H1 (cell line): Measurements from ENCODE around the gene ITGB8. TPM values are rescaled to one million over a fixed set of nuclear protein-coding genes. Genes with fewer than 3 reads are reported as not detected.

Source experiments
- CTCF ChIA-PET: fragments of 300-600 bp; sonication (Branson Sonifier 250); formaldehyde crosslinking; loops from one replicate; lab custom pipeline; 2021; ENCODE audit not compliant: partially characterized antibody; lab: Charles Lee
- POLR2A ChIA-PET: fragments of 300-600 bp; sonication (Branson Sonifier 250); formaldehyde crosslinking; loops from one replicate; lab custom pipeline; 2021; ENCODE audit warnings: inconsistent platforms; ENCODE audit not compliant: partially characterized antibody; lab: Charles Lee
- DNase-seq, 2 experiments: peaks; one replicate each; pipeline versions ENCODE4 v3.0.0 to v3.0.0-alpha.2; 2010 to 2022; ENCODE audit warnings: low spot score in 2 of 2, low read depth in 1 of 2, mixed read lengths in 1 of 2
- FAIRE-seq: peaks from 2 replicates; lab custom pipeline; 2011; peaks lifted over from hg19 to GRCh38; lab: Jason Lieb, UNC
- H2AFZ ChIP-seq: 2 replicates; pipeline ENCODE4 v1.8.1; 2012; ENCODE audit warnings: low read length, inconsistent platforms
- H2AK5ac ChIP-seq: 2 replicates; pipeline ENCODE4 v1.6.1; 2013; ENCODE audit warnings: low read depth, low read length
- H2BK120ac ChIP-seq: replicated peaks from 2 replicates; pipeline ENCODE3; 2013; ENCODE audit warnings: low read depth, low read length, inconsistent platforms
- H2BK12ac ChIP-seq: 2 replicates; pipeline ENCODE4 v1.6.1; 2013; ENCODE audit warnings: low read depth, low read length
- H2BK15ac ChIP-seq: 2 replicates; pipeline ENCODE4 v1.6.1; 2013; ENCODE audit warnings: low read length
- H2BK20ac ChIP-seq: 2 replicates; pipeline ENCODE4 v1.6.1; 2013; ENCODE audit warnings: low read length
- H2BK5ac ChIP-seq: 2 replicates; pipeline ENCODE4 v1.6.1; 2013; ENCODE audit warnings: low read depth, low read length
- H3K14ac ChIP-seq: 2 replicates; pipeline ENCODE4 v1.6.1; 2013; ENCODE audit warnings: inconsistent platforms; ENCODE audit not compliant: insufficient read length
- H3K18ac ChIP-seq: 2 replicates; pipeline ENCODE4 v1.6.1; 2013; ENCODE audit warnings: low read length; ENCODE audit errors: extremely low read depth
- H3K23ac ChIP-seq: 2 replicates; pipeline ENCODE4 v1.6.1; 2013; ENCODE audit warnings: inconsistent platforms; ENCODE audit not compliant: insufficient read length
- H3K23me2 ChIP-seq: 2 replicates; pipeline ENCODE4 v1.6.1; 2013; ENCODE audit warnings: low read depth, low read length
- H3K27ac ChIP-seq: 2 replicates; pipeline ENCODE4 v1.6.1; 2011; ENCODE audit warnings: low read depth, low read length, inconsistent platforms
- H3K27me3 ChIP-seq, 4 experiments: replicated peaks in 1 of 4; 1 replicate in 1 of 4; 2 replicates in 3 of 4; pipeline versions ENCODE4 v1.6.1 to v1.8.1; 2011 to 2013; ENCODE audit warnings: low read length in 3 of 4, mild to moderate bottlenecking in 3 of 4, inconsistent platforms in 2 of 4, mixed read lengths in 2 of 4, moderate library complexity in 1 of 4; ENCODE audit not compliant: control insufficient read depth in 3 of 4, insufficient read depth in 3 of 4; ENCODE audit errors: extremely low read depth in 1 of 4
- H3K36me3 ChIP-seq, 4 experiments: 2 replicates each; pipeline versions ENCODE4 v1.6.1 to v1.8.1; 2011 to 2013; ENCODE audit warnings: mild to moderate bottlenecking in 4 of 4, low read length in 3 of 4, moderate library complexity in 2 of 4, control low read depth in 1 of 4, inconsistent platforms in 1 of 4; ENCODE audit not compliant: insufficient read depth in 4 of 4, control insufficient read depth in 2 of 4
- H3K4ac ChIP-seq: replicated peaks from 2 replicates; pipeline ENCODE3; 2013; ENCODE audit warnings: low read length, low read depth, mixed read lengths, inconsistent platforms; ENCODE audit not compliant: insufficient read length
- H3K4me1 ChIP-seq, 4 experiments: replicated peaks in 1 of 4; 1 replicate in 1 of 4; 2 replicates in 3 of 4; pipeline versions ENCODE4 v1.6.1 to v1.8.1; 2011 to 2013; ENCODE audit warnings: low read length in 3 of 4, inconsistent platforms in 2 of 4, mixed read lengths in 1 of 4; ENCODE audit not compliant: insufficient read depth in 4 of 4, control insufficient read depth in 3 of 4
- H3K4me2 ChIP-seq, 2 experiments: 2 replicates each; pipeline versions ENCODE4 v1.6.1 to v1.8.1; 2011 to 2013; ENCODE audit warnings: low read depth in 2 of 2, low read length in 2 of 2, control low read depth in 1 of 2, inconsistent platforms in 1 of 2, mild to moderate bottlenecking in 1 of 2; ENCODE audit not compliant: insufficient read depth in 1 of 2
- H3K4me3 ChIP-seq, 4 experiments: fragments of 200-600, 300-600 bp in 1 of 4; sonication (generic), shearing (Covaris generic), sonication (Bioruptor Twin) in 1 of 4; 2 replicates each; pipeline versions ENCODE4 v1.5.1 to v1.8.1; 2011 to 2016; ENCODE audit warnings: low read length in 4 of 4, low read depth in 3 of 4, control low read depth in 2 of 4, inconsistent platforms in 2 of 4, mild to moderate bottlenecking in 2 of 4, mixed read lengths in 1 of 4, moderate library complexity in 1 of 4; ENCODE audit not compliant: insufficient read depth in 2 of 4; ENCODE audit errors: extremely low read depth in 1 of 4
- H3K56ac ChIP-seq: replicated peaks from 2 replicates; pipeline ENCODE3; 2013; ENCODE audit warnings: low read depth, mild to moderate bottlenecking, mixed read lengths, low read length, inconsistent platforms; ENCODE audit not compliant: insufficient read length
- H3K79me1 ChIP-seq: 2 replicates; pipeline ENCODE4 v1.6.1; 2013; ENCODE audit warnings: low read depth, low read length, control low read depth
- H3K79me2 ChIP-seq, 2 experiments: 2 replicates each; pipeline versions ENCODE4 v1.6.1 to v1.8.1; 2012 to 2013; ENCODE audit warnings: low read length in 2 of 2, mild to moderate bottlenecking in 2 of 2, inconsistent platforms in 1 of 2; ENCODE audit not compliant: insufficient read depth in 2 of 2, control insufficient read depth in 1 of 2
- H3K9ac ChIP-seq, 4 experiments: replicated peaks in 1 of 4; 1 replicate in 1 of 4; 2 replicates in 3 of 4; pipeline versions ENCODE4 v1.6.1 to v1.8.1; 2011 to 2013; ENCODE audit warnings: low read depth in 3 of 4, low read length in 3 of 4, control low read depth in 2 of 4, mild to moderate bottlenecking in 2 of 4, moderate library complexity in 2 of 4, inconsistent platforms in 1 of 4; ENCODE audit errors: extremely low read depth in 1 of 4
- H3K9me3 ChIP-seq, 2 experiments: 2 replicates each; pipeline versions ENCODE4 v1.6.1 to v1.8.1; 2012 to 2013; ENCODE audit warnings: mild to moderate bottlenecking in 2 of 2, moderate library complexity in 2 of 2, control low read depth in 1 of 2, inconsistent platforms in 1 of 2, low read depth in 1 of 2, low read length in 1 of 2, mixed read lengths in 1 of 2; ENCODE audit not compliant: insufficient read depth in 2 of 2
- H4K20me1 ChIP-seq, 2 experiments: replicated peaks in 1 of 2; 2 replicates each; pipeline versions ENCODE3 to v1.8.1; 2011 to 2013; ENCODE audit warnings: inconsistent platforms in 2 of 2, low read length in 2 of 2, mild to moderate bottlenecking in 1 of 2; ENCODE audit not compliant: insufficient read depth in 2 of 2, control insufficient read depth in 1 of 2
- H4K5ac ChIP-seq: 2 replicates; pipeline ENCODE4 v1.6.1; 2013; ENCODE audit warnings: low read length, low read depth, mixed read lengths, inconsistent platforms; ENCODE audit not compliant: insufficient read length
- H4K8ac ChIP-seq: 2 replicates; pipeline ENCODE4 v1.8.0; 2013; ENCODE audit warnings: mild to moderate bottlenecking, moderate library complexity, low read length, inconsistent platforms; ENCODE audit not compliant: insufficient read depth; ENCODE audit errors: extremely low read depth
- H4K91ac ChIP-seq: replicated peaks from 2 replicates; pipeline ENCODE3; 2013; ENCODE audit warnings: low read length, mixed read lengths, inconsistent platforms; ENCODE audit not compliant: insufficient read length
- CHD2 ChIP-seq: IDR thresholded peaks from 2 replicates; pipeline ENCODE4 v1.6.1; 2012; ENCODE audit warnings: low read length, improper control_type of control experiment
- CTCF ChIP-seq, 3 experiments: IDR thresholded peaks; 1 replicate in 2 of 3; 2 replicates in 1 of 3; pipeline versions ENCODE4 v1.5.1 to v1.6.1; 2011; ENCODE audit warnings: low read length in 3 of 3, mild to moderate bottlenecking in 3 of 3, inconsistent platforms in 2 of 3, low read depth in 1 of 3, moderate library complexity in 1 of 3; ENCODE audit not compliant: insufficient read depth in 1 of 3; ENCODE audit errors: control extremely low read depth in 1 of 3
- EGR1 ChIP-seq: IDR thresholded peaks from 2 replicates; pipeline ENCODE4 v1.6.1; 2011; ENCODE audit warnings: low read depth, low read length, borderline replicate concordance
- GABPA ChIP-seq: IDR thresholded peaks from 2 replicates; pipeline ENCODE4 v1.6.1; 2011; ENCODE audit warnings: mild to moderate bottlenecking, low read length, moderate library complexity, borderline replicate concordance; ENCODE audit not compliant: insufficient read depth
- HDAC6 ChIP-seq: IDR thresholded peaks from one replicate; pipeline ENCODE4 v1.7.1; 2012; ENCODE audit warnings: low read depth, mild to moderate bottlenecking, inconsistent platforms, low read length, moderate library complexity
- RFX5 ChIP-seq: IDR thresholded peaks from 2 replicates; pipeline ENCODE4 v1.6.1; 2011; ENCODE audit warnings: low read depth, low read length, improper control_type of control experiment, borderline replicate concordance
- whole genome bisulfite sequencing, 2 experiments: shearing (Covaris generic) in 1 of 2; methylation state at CpG; one replicate each; pipeline versions ENCODE4 v1.1.6 to v1.1.7; 2013 to 2015; ENCODE audit warnings: low lambda C conversion rate in 2 of 2, mixed read lengths in 2 of 2, inconsistent platforms in 1 of 2, low coverage in 1 of 2, missing lambda C conversion rate in 1 of 2; ENCODE audit not compliant: insufficient replicate concordance in 2 of 2, insufficient coverage in 1 of 2, insufficient read length in 1 of 2; ENCODE audit errors: extremely low coverage in 1 of 2, missing lambda C conversion rate in 1 of 2; 5-methylcytosine and 5-hydroxymethylcytosine counted together
- polyA plus RNA-seq, 7 experiments: library from polyadenylated mRNA; depleted of rRNA in 3 of 7; stranded (reverse) in 5 of 7; unstranded in 2 of 7; fragments of >200 nt in 5 of 7; fragments of 200-250 nt in 2 of 7; gene quantifications; 1 replicate in 5 of 7; 2 replicates in 1 of 7; 4 replicates in 1 of 7; pipeline versions ENCODE4 v1.2.1 to v1.2.3, GENCODE V29; 2011 to 2013; ENCODE audit warnings: missing spikeins in 2 of 7, mixed read lengths in 2 of 7
- total RNA-seq: library from RNA; stranded (reverse); fragmentation: NEBNext Ultra II Directional; extraction: Animal tissue kit (Norgen Biotek cat#: 25700); gene quantifications from 2 replicates; pipeline ENCODE4 v1.2.1, GENCODE V29; 2021

Gene ITGB8
- total and polyA plus RNA-seq, 2 of the 8 experiments (the other 6 are each of a cell fraction or from before 2014, with no cell fraction given) = 1.2 to 3.6 TPM

DNA sequence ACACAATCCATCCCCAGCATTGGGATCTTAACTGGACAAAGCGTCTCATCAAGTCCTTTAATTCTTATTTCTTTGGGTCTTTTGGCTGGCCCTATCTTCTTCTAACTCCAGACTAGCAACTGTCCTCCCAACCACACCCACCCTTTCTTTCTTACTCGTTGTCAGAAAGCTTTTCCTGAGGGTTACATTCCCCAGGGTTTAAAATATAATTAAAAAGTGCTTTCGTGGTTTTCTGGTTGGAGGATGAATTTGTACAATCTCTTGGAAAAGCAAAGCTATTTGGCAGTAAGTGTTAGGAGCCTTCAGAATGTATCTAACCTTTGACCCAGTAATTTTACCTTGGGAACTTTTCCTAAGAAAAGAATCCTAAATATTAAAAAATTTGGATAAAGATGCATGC, 10.4 kb upstream of the ITGB8 start:
- Histone ChIP-seq H2BK15ac (no peak overlapping the region), H3K4me3 (no peak overlapping the region), H3K79me1 (no peaks in the 10 kb centered on the region), H4K20me1 (no peaks in the 10 kb centered on the region), H3K9me3 (no peaks in the 10 kb centered on the region), H3K23me2 (no peaks in the 10 kb centered on the region), H3K23ac (no peak overlapping the region), H3K56ac (no peak overlapping the region), H3K27me3 (no peaks in the 10 kb centered on the region), H3K36me3 (no peaks in the 10 kb centered on the region), H3K79me2 (no peaks in the 10 kb centered on the region), H2BK12ac (no peak overlapping the region), H3K18ac (no peak overlapping the region), H2AFZ (no peak overlapping the region)
- CTCF ChIA-PET = interaction anchor here (1.7 to 2.4 kb wide), 2 partner anchors 9 kb away, joined by 6 to 10 read pairs; partner anchors contain the start of gene ITGB8
- WGBS, 2 experiments = 81% methylated on average over 3 of the region's 3 CpGs; no CpG with 5 or more reads in 1 of the 2 experiments
- no peak for FAIRE-seq
- POLR2A ChIA-PET = interaction anchor here (1.7 kb wide), 1 partner anchor 10 kb away, joined by 6 read pairs; the partner anchor contains the start of gene ITGB8
- no peak for TF ChIP-seq EGR1
- TF ChIP-seq RFX5 = no peak
- no peak for TF ChIP-seq CHD2
- no peak for TF ChIP-seq CTCF (IDR thresholded peaks at IDR 0.05; ENCODE audit: control extremely low read depth in 1 of 3, insufficient read depth in 1 of 3, low read depth in 1 of 3, low read length in 3 of 3)
- no peak for TF ChIP-seq HDAC6
- TF ChIP-seq GABPA = no peak
- TF ChIP-seq, all 59 proteins: peak for 0
- Histone ChIP-seq H3K27ac (no peak overlapping the region), H3K9ac (no peak overlapping the region), H2AK5ac (no peak overlapping the region), H2BK20ac (no peak overlapping the region), H3K4ac (no peak overlapping the region), H4K5ac (no peak overlapping the region), H2BK5ac (no peak overlapping the region), H3K4me1 (no peaks in the 10 kb centered on the region), H3K4me2 (no peak overlapping the region), H3K14ac (no peak overlapping the region), H4K8ac (no peak overlapping the region), H4K91ac (no peak overlapping the region), H2BK120ac (no peak overlapping the region)
- no peak for DNase-seq
